SU-DHL-6 (cell line): Measurements from ENCODE around the gene KRTAP10-5.

ENCODE experiments used
- EZH2phosphoT487 ChIP-seq: fragments of 200-600 bp; sonication (generic), shearing (Covaris generic); conservative IDR thresholded peaks from 2 replicates; pipeline ENCODE4 v1.6.1; 2018; ENCODE audit warnings: mild to moderate bottlenecking, antibody characterized with exemption, low read length, moderate library complexity, mixed read lengths
- TF ChIP-seq, protein P1 (sequence below): fragments of 200-600 bp; sonication (generic); IDR thresholded peaks from one replicate; pipeline ENCODE4 v1.5.1; 2017; ENCODE audit warnings: antibody characterized with exemption, mild to moderate bottlenecking, low read length, moderate library complexity; ENCODE audit not compliant: insufficient read depth, poor library complexity, severe bottlenecking

DNA sequence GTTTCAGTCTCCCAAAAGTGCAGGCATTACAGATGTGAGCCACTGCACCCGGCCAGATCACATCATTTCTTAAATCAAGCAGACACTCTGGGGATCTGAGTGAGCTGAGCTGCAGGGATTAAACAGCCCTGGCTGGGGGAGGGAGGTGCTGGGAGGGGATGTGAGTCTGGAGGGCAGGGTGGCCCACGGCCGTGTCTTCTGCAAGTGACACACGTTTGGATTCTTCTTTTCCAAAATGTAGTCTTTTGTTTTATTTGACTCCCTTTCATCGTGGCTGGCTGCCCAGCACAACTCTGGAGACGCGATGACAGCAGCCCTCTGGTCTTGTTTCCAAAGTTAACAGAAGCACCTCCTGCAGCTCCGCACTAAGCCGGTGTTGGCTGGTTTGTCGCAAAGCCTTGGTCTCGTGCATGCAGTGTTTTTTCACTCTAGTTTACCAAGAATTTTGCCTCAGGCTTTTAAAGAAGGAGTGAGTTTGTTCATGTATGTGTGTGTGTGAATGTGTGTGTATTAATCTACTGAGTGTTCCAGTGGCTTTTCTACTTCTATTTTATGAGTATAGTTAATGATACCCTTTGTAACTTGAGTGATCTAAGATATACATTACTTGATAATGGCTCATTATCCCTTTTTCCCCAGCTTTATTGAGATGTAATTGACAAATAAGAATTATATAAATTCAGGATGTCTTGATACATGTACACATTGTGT, 2.8 kb upstream of the KRTAP10-5 start:
- TF ChIP-seq, protein P1, sequence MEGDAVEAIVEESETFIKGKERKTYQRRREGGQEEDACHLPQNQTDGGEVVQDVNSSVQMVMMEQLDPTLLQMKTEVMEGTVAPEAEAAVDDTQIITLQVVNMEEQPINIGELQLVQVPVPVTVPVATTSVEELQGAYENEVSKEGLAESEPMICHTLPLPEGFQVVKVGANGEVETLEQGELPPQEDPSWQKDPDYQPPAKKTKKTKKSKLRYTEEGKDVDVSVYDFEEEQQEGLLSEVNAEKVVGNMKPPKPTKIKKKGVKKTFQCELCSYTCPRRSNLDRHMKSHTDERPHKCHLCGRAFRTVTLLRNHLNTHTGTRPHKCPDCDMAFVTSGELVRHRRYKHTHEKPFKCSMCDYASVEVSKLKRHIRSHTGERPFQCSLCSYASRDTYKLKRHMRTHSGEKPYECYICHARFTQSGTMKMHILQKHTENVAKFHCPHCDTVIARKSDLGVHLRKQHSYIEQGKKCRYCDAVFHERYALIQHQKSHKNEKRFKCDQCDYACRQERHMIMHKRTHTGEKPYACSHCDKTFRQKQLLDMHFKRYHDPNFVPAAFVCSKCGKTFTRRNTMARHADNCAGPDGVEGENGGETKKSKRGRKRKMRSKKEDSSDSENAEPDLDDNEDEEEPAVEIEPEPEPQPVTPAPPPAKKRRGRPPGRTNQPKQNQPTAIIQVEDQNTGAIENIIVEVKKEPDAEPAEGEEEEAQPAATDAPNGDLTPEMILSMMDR, result no peak
- no peak for TF ChIP-seq EZH2phosphoT487
